Right atrium auricular region (tissue), 2 donors: ENCODE data around the gene EIF2D. TPM values are rescaled to one million over a fixed set of nuclear protein-coding genes. Genes with fewer than 3 reads are reported as not detected.
A peak's percentile ranks its signal among the peaks of the same experiment; 100 is the strongest.

Experiments used
- DNase-seq: peaks from one replicate; pipeline ENCODE4 v3.0.0-alpha.2; 2019; ENCODE audit warnings: low spot score
- H3K27ac ChIP-seq, 2 donors: fragments of 200-600 bp; sonication (generic); 1 replicate in 1 of 2; 2 replicates in 1 of 2; pipeline ENCODE4 v1.5.1; 2016 to 2019
- H3K27me3 ChIP-seq, 2 donors: fragments of 200-600 bp; sonication (generic); one replicate each; pipeline versions ENCODE4 v1.5.1 to v1.6.0; 2017 to 2019
- H3K36me3 ChIP-seq: fragments of 200-600 bp; sonication (generic); one replicate; pipeline ENCODE4 v1.5.1; 2016
- H3K4me1 ChIP-seq, 2 donors: fragments of 200-600 bp; sonication (generic); one replicate each; pipeline versions ENCODE4 v1.5.1 to v1.6.0; 2017 to 2019
- H3K4me3 ChIP-seq, 2 donors: fragments of 200-600 bp; sonication (generic); 1 replicate in 1 of 2; 2 replicates in 1 of 2; pipeline ENCODE4 v1.5.1; 2017 to 2019; ENCODE audit warnings: mild to moderate bottlenecking in 1 of 2, moderate library complexity in 1 of 2
- H3K9me3 ChIP-seq, 2 donors: fragments of 200-600 bp; sonication (generic); one replicate each; pipeline ENCODE4 v1.5.1; 2019
- total RNA-seq, 2 donors: library from RNA; depleted of rRNA; stranded (reverse); fragments of >200 nt; gene quantifications; one replicate each; pipeline ENCODE4 v1.1.0, GENCODE V29; 2016
- TF ChIP-seq, protein P1 (sequence below), 2 donors: fragments of 200-600 bp; sonication (generic); IDR thresholded peaks; one replicate each; pipeline ENCODE4 v1.5.1; 2019; ENCODE audit warnings: antibody characterized with exemption in 2 of 2

EIF2D gene
- total RNA-seq, 2 donors from 2014 or later: 21.7 to 30.4 TPM

DNA sequence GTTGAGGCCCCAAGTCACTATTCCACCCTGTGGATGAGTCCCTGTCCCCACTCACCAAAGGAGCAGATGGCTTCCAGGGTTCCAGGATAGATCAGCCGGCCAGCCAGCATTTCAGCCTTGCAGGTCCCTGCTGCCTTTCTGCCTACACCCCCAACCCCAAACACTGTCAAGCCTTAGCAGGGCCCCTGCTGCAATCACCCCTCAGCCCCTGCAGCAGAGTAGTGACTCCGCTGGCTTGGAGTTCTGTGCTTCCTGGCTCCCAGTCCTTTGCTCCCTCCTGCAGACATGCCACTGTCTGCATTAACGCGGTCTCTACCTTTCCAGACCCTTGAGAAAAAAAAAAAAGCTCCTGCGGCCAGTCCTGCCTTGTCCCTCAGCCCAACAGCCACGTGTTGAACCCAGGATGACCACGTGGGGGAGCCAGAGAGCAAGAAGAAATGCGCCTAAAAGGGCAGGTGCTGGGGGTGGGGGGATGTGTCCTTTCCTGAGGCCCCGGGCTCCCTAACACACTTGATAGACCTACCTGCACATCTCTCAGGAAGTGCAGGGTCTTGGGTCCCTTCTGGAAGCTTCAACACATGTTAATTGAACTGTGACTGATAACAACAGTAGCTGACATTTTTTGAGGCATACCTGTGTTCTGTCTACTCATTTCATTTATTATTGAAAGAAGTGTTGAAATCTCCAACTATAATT, 67.6 kb downstream of the EIF2D start:
- no peaks in the 10 kb centered on the region for H3K9me3 ChIP-seq
- H3K27ac ChIP-seq: no peak overlapping the region
- H3K4me3 ChIP-seq: no peak overlapping the region
- H3K27me3 ChIP-seq: no peaks in the 10 kb centered on the region
- DNase-seq: no peak
- H3K4me1 ChIP-seq: peaks cover 0 to 13% of the 10 kb centered on the region in 2 donors
- H3K36me3 ChIP-seq: no peaks in the 10 kb centered on the region
- TF ChIP-seq, protein P1, sequence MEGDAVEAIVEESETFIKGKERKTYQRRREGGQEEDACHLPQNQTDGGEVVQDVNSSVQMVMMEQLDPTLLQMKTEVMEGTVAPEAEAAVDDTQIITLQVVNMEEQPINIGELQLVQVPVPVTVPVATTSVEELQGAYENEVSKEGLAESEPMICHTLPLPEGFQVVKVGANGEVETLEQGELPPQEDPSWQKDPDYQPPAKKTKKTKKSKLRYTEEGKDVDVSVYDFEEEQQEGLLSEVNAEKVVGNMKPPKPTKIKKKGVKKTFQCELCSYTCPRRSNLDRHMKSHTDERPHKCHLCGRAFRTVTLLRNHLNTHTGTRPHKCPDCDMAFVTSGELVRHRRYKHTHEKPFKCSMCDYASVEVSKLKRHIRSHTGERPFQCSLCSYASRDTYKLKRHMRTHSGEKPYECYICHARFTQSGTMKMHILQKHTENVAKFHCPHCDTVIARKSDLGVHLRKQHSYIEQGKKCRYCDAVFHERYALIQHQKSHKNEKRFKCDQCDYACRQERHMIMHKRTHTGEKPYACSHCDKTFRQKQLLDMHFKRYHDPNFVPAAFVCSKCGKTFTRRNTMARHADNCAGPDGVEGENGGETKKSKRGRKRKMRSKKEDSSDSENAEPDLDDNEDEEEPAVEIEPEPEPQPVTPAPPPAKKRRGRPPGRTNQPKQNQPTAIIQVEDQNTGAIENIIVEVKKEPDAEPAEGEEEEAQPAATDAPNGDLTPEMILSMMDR (IDR thresholded peaks at IDR 0.05): peak; percentile 78 to 92

Other genes starting within 250 kb of the EIF2D start
- 1 to 10 TPM; 1.3 to 3.2 TPM for gene IKBKE, start 142.0 kb downstream of the EIF2D start, total RNA-seq
- gene RASSF5, start 104.9 kb downstream of the EIF2D start, total RNA-seq: 10 to 100 TPM in 1 of 2 donors, 1 to 10 TPM in 1; 9.9 to 17.5 TPM
- 10 to 100 TPM; 16.5 to 20.6 TPM for gene DYRK3, start 23.1 kb upstream of the EIF2D start, total RNA-seq
- 100 to 1,000 TPM; 136 to 158 TPM for gene MAPKAPK2, start 72.4 kb upstream of the EIF2D start, total RNA-seq
- not detected for gene IL19, start 158.3 kb upstream of the EIF2D start, total RNA-seq
- 1 to 10 TPM in 1 of 2 donors, under 1 TPM in 1; 0.93 to 3.1 TPM for gene IL10, start 160.0 kb upstream of the EIF2D start, total RNA-seq